Fibroblast of skin of abdomen (primary cell): Measurements from ENCODE around the gene KLK6.
"Not testable (repeated sequence)": the region's sequence is repeated elsewhere in the genome, so short reads cannot be mapped to it uniquely, and the experiment has no call there.

Experiments used
- DNase-seq: peaks from one replicate; pipeline ENCODE4 v3.0.0-alpha.2; 2013

The KLK6 gene

GRCh38 chr19:50992666-50993035 lies 23.3 kb upstream of the KLK6 start:
- no peak for DNase-seq

- not testable (repeated sequence) for DNase-seq
Measured at GRCh38 chr19:50984416-50984815, 15.0 kb upstream of the KLK6 start.

- DNase-seq, result no peak
Measured at GRCh38 chr19:50983625-50984292, 14.4 kb upstream of the KLK6 start, which contains the start of gene KLK7. KLK7 (minus strand) TSS chr19:50983917; CDS start chr19:50982399, 1,518 bp downstream.

- no peak for DNase-seq
Measured at GRCh38 chr19:50982186-50982585, 12.8 kb upstream of the KLK6 start.

GRCh38 chr19:50981587-50982146 lies 12.3 kb upstream of the KLK6 start:
- no peak for DNase-seq

- DNase-seq, result no peak
Measured at GRCh38 chr19:50980208-50980607, 10.8 kb upstream of the KLK6 start.

GRCh38 chr19:50979758-50980157 lies 10.4 kb upstream of the KLK6 start:
- DNase-seq, result no peak

GRCh38 chr19:50978772-50979390 lies 9.5 kb upstream of the KLK6 start:
- DNase-seq, result no peak

- no peak for DNase-seq
Measured at GRCh38 chr19:50977626-50978025, 8.2 kb upstream of the KLK6 start.

GRCh38 chr19:50975766-50976165 lies 6.4 kb upstream of the KLK6 start:
- DNase-seq, result no peak

GRCh38 chr19:50974702-50975556 lies 5.5 kb upstream of the KLK6 start:
- no peak for DNase-seq

GRCh38 chr19:50972795-50973376 lies 3.5 kb upstream of the KLK6 start:
- DNase-seq, result no peak

- not testable (repeated sequence) for DNase-seq
Measured at GRCh38 chr19:50969810-50970209, 419 bp upstream of the KLK6 start.

- no peak for DNase-seq
Measured at GRCh38 chr19:50968716-50969412, 527 bp downstream of the KLK6 start.

- no peak for DNase-seq
Measured at GRCh38 chr19:50967929-50968715, 1.3 kb downstream of the KLK6 start.

- DNase-seq, result no peak
Measured at GRCh38 chr19:50964266-50964665, 5.1 kb downstream of the KLK6 start.

GRCh38 chr19:50963381-50963780 lies 6.0 kb downstream of the KLK6 start:
- DNase-seq, result no peak

GRCh38 chr19:50962245-50962644 lies 7.1 kb downstream of the KLK6 start:
- no peak for DNase-seq

GRCh38 chr19:50959731-50960500 lies 9.5 kb downstream of the KLK6 start:
- no peak for DNase-seq

GRCh38 chr19:50957587-50957986 lies 11.8 kb downstream of the KLK6 start:
- no peak for DNase-seq

GRCh38 chr19:50952910-50953309 lies 16.5 kb downstream of the KLK6 start, which contains the start of gene KLK5:
KLK5 (minus strand) TSS chr19:50953038; CDS start chr19:50952657, 381 bp downstream.
- no peak for DNase-seq
